Gastroesophageal sphincter (tissue), 3 donors: ENCODE results near the gene UBE2H.

Experiments used
- CTCF ChIP-seq, 4 experiments: fragments of 200-600 bp in 2 of 4; fragments of 450-650 bp in 2 of 4; sonication (generic) in 1 of 4; IDR thresholded peaks; one replicate each; pipeline ENCODE4 v1.5.1; 2017 to 2019; ENCODE audit warnings: antibody characterized with exemption in 4 of 4, mild to moderate bottlenecking in 2 of 4, moderate library complexity in 2 of 4
- EP300 ChIP-seq: sonication (generic); formaldehyde crosslinking; IDR thresholded peaks from one replicate; pipeline ENCODE4 v1.6.1; 2017; ENCODE audit warnings: antibody characterized with exemption, mild to moderate bottlenecking
- POLR2A ChIP-seq, 2 donors: fragments of 450-650 bp; IDR thresholded peaks; one replicate each; pipeline ENCODE4 v1.6.1; 2017; ENCODE audit warnings: antibody characterized with exemption in 2 of 2, mild to moderate bottlenecking in 2 of 2, moderate library complexity in 1 of 2
- POLR2AphosphoS5 ChIP-seq: sonication (generic); formaldehyde crosslinking; IDR thresholded peaks from one replicate; pipeline ENCODE4 v1.6.1; 2017; ENCODE audit warnings: antibody characterized with exemption

- TF ChIP-seq CTCF (IDR thresholded peaks at IDR 0.05) = no peak
- no peak for TF ChIP-seq POLR2AphosphoS5
- TF ChIP-seq POLR2A (IDR thresholded peaks at IDR 0.05) = no peak
- TF ChIP-seq EP300 = no peak
These were observed 117.2 kb downstream of the UBE2H start for GRCh38 chr7:129835569-129835968.
